Uterus (tissue), 4 donors: ENCODE data around the gene PDE1C. TPM values are rescaled to one million over a fixed set of nuclear protein-coding genes. Genes with fewer than 3 reads are reported as not detected.
"Not testable (repeated sequence)": the region's sequence is repeated elsewhere in the genome, so short reads cannot be mapped to it uniquely, and the experiment has no call there.

Experiments
- DNase-seq, 2 donors: peaks; one replicate each; pipeline ENCODE4 v3.0.0-alpha.2; 2019 to 2020
- H3K27ac ChIP-seq, 2 donors: fragments of 200-600 bp; sonication (generic); 1 replicate in 1 of 2; 2 replicates in 1 of 2; pipeline ENCODE4 v1.5.1; 2016 to 2018
- H3K27me3 ChIP-seq, 2 donors: fragments of 200-600 bp; sonication (generic); one replicate each; pipeline ENCODE4 v1.5.1; 2018 to 2019; ENCODE audit warnings: control low read depth in 1 of 2
- H3K36me3 ChIP-seq, 2 donors: fragments of 200-600 bp; sonication (generic); one replicate each; pipeline ENCODE4 v1.5.1; 2019; ENCODE audit warnings: control low read depth in 1 of 2
- H3K4me1 ChIP-seq, 2 donors: fragments of 200-600 bp; sonication (generic); one replicate each; pipeline ENCODE4 v1.5.1; 2018 to 2019; ENCODE audit warnings: control low read depth in 1 of 2
- H3K4me3 ChIP-seq, 2 donors: fragments of 200-600 bp; sonication (generic); 1 replicate in 1 of 2; 2 replicates in 1 of 2; pipeline ENCODE4 v1.5.1; 2018 to 2019; ENCODE audit warnings: mild to moderate bottlenecking in 1 of 2
- H3K9me3 ChIP-seq, 2 donors: fragments of 200-600 bp; sonication (generic); one replicate each; pipeline ENCODE4 v1.5.1; 2019; ENCODE audit warnings: control low read depth in 1 of 2
- POLR2A ChIP-seq, 2 donors: fragments of 450-650 bp; IDR thresholded peaks; one replicate each; pipeline ENCODE4 v1.6.1; 2016; ENCODE audit warnings: antibody characterized with exemption in 2 of 2, mild to moderate bottlenecking in 1 of 2, moderate library complexity in 1 of 2
- intact Hi-C: fragments of 100-400 bp; cut with DNase I; formaldehyde crosslinking; loops from one replicate; pipeline ENCODE4 v1.15.1; 2023; ENCODE audit warnings: low total_unique reads
- total RNA-seq, 4 donors: library from RNA; depleted of rRNA in 3 of 4; stranded (reverse); fragments of >200 nt in 3 of 4; gene quantifications; one replicate each; pipeline versions ENCODE4 v1.1.0 to v1.2.4, GENCODE V29; 2014 to 2023
- TF ChIP-seq, protein P1 (sequence below), 4 experiments: fragments of 200-600 bp in 2 of 4; fragments of 450-650 bp in 2 of 4; sonication (generic) in 2 of 4; IDR thresholded peaks; one replicate each; pipeline ENCODE4 v1.5.1; 2016 to 2019; ENCODE audit warnings: antibody characterized with exemption in 4 of 4, mild to moderate bottlenecking in 2 of 4, moderate library complexity in 1 of 4
- donor health status: DM: yes; HTN: yes; CAD: no.

PDE1C gene
- total RNA-seq, 4 donors from 2014 or later = 5.9 to 26.4 (median 13.7) TPM

DNA sequence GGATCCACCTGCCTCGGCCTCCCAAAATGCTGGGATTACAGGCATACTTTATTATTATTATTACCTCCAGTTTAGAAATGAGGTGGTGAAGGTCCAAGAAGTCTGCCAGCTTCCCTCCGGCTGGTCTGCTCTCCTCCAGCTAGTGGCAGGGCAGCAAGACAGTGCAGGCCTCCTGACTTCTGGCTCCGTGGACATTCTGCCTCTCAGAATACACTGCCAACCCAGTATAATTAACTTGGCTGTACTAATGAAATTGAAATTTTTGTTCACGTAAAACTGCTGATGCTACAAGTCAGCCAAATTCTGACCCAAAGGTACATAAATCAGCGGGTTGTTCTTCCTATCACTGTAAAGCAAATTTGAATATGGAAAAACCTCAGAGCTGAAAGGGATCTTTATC is 7.6 kb upstream of the PDE1C start:
- intact Hi-C loops = no loop called here
- no peak for DNase-seq

DNA sequence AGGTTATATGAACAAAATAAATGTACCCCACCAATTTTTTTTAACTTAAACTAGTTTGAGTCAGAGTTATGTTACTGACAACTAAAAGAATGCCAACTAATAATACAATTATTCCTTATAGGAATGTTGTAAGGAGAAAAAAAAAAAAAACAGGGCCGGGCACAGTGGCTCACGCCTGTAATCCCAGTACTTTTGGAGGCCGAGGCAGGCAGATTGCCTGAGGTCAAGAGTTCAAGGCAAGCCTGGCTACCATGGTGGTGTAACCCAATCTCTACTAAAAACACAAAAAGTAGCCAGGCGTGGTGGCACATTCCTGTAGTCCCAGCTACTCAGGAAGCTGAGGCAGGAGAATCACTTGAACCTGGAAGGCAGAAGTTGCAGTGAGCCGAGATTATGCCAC is 6.6 kb upstream of the PDE1C start:
- H3K4me3 ChIP-seq, H3K36me3 ChIP-seq, H3K9me3 ChIP-seq, H3K27me3 ChIP-seq, DNase-seq, H3K4me1 ChIP-seq, H3K27ac ChIP-seq, intact Hi-C loops: not testable (repeated sequence)

More for the DNA sequence above, 7.6 kb upstream of the PDE1C start:
- H3K27ac ChIP-seq = no peak overlapping the region
- no peak for TF ChIP-seq POLR2A (IDR thresholded peaks at IDR 0.05)
- TF ChIP-seq, protein P1, sequence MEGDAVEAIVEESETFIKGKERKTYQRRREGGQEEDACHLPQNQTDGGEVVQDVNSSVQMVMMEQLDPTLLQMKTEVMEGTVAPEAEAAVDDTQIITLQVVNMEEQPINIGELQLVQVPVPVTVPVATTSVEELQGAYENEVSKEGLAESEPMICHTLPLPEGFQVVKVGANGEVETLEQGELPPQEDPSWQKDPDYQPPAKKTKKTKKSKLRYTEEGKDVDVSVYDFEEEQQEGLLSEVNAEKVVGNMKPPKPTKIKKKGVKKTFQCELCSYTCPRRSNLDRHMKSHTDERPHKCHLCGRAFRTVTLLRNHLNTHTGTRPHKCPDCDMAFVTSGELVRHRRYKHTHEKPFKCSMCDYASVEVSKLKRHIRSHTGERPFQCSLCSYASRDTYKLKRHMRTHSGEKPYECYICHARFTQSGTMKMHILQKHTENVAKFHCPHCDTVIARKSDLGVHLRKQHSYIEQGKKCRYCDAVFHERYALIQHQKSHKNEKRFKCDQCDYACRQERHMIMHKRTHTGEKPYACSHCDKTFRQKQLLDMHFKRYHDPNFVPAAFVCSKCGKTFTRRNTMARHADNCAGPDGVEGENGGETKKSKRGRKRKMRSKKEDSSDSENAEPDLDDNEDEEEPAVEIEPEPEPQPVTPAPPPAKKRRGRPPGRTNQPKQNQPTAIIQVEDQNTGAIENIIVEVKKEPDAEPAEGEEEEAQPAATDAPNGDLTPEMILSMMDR (IDR thresholded peaks at IDR 0.05) = no peak
- no peaks in the 10 kb centered on the region for H3K27me3 ChIP-seq
- no peaks in the 10 kb centered on the region for H3K9me3 ChIP-seq
- no peak overlapping the region for H3K4me3 ChIP-seq
- H3K4me1 ChIP-seq = no peaks in the 10 kb centered on the region
- no peaks in the 10 kb centered on the region for H3K36me3 ChIP-seq

DNA sequence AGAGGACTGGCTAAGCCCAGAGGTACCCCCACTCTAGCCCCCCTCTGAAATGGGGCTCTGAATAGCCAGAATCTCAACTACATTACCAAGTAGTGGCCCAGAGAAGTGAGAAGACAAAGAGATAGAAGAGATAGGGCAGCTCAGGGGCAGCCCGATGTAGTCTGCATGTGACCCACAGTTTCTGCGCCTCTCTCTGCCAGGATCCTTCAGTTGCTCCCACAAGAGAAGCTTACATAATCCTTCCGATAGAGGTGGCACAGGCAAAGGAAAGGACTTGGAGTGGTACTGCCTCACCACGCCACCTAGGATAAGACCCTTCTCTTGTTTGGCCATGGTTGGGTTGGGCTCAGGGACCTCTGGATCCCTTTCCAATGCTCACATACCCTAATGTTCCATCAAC is 5.4 kb upstream of the PDE1C start:
- DNase-seq = no peak
- no peaks in the 10 kb centered on the region for H3K27me3 ChIP-seq
- no peak for TF ChIP-seq POLR2A (IDR thresholded peaks at IDR 0.05)
- TF ChIP-seq, protein P1 (IDR thresholded peaks at IDR 0.05) = no peak
- no peaks in the 10 kb centered on the region for H3K9me3 ChIP-seq
- H3K27ac ChIP-seq = no peak overlapping the region
- H3K4me1 ChIP-seq = no peaks in the 10 kb centered on the region
- no peaks in the 10 kb centered on the region for H3K36me3 ChIP-seq
- no peak overlapping the region for H3K4me3 ChIP-seq
- intact Hi-C loops = no loop called here

DNA sequence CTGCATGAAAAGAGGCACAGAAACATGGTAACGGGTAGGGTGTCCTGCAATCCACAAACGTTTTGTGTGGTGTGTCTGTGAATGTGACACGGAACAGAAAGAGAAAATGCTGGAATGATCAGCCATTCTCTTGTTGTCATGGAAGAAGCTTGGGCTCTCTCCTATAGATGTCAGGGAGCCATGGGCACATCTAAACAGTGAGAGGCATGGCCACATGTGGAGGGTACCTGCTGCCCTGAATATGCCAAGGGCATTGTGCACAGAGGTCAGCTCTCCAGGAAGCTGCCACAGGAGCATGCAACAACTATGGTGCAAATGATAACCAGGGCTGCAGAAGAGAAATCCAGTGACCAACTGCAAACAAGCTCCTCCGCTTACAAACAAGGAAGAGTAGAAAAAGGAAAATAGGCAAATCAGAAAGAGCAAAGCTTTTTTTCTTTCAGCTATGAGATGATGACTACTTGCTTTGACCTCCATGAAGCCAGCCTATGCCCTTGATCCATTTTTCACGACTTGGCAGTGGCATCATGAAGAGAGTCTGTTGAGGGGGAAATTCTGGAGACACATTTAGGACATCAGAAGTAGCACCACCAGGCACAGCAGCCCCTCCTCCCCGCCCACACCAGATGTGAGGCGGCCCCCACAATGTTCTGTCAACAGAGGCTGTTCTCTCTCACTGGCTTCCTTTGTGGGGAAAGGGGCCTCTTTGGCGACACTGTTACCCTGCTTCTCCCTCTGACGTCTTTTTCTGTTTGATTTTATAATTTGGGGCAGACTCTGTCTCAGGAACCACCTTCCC is 4.8 kb upstream of the PDE1C start:
- Histone ChIP-seq H3K36me3 (no peaks in the 10 kb centered on the region), H3K4me3 (no peak overlapping the region), H3K27ac (no peak overlapping the region), H3K4me1 (no peaks in the 10 kb centered on the region), H3K9me3 (no peaks in the 10 kb centered on the region), H3K27me3 (no peaks in the 10 kb centered on the region)
- TF ChIP-seq, protein P1 (IDR thresholded peaks at IDR 0.05) = no peak
- no peak for TF ChIP-seq POLR2A (IDR thresholded peaks at IDR 0.05)
- intact Hi-C loops = no loop called here
- DNase-seq = no peak

DNA sequence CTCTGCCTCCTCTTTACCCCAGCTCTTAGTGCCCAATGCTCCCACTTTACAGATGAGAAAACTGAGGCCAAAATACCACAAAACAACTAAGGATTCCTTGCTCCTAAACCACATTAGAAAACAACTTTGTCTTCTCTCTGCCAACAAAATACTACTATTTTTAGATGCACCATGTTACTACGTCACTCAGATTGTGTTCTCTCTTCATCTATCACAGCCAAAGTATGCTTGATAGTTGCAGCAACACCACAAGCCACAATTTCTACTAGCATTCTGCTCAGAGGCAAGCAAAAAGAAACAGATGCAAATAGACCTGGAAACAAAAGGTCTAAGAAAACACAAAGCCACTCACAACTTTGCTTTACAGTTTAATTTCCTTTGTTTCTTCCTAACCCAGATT is 3.3 kb upstream of the PDE1C start:
- intact Hi-C loops = no loop called here
- Histone ChIP-seq H3K4me1 (no peaks in the 10 kb centered on the region), H3K4me3 (no peak overlapping the region), H3K27me3 (no peaks in the 10 kb centered on the region), H3K9me3 (no peaks in the 10 kb centered on the region), H3K27ac (no peak overlapping the region), H3K36me3 (no peaks in the 10 kb centered on the region)
- no peak for TF ChIP-seq POLR2A (IDR thresholded peaks at IDR 0.05)
- TF ChIP-seq, protein P1 (IDR thresholded peaks at IDR 0.05) = no peak
- DNase-seq = no peak
